Tibial nerve (tissue), 4 donors: Measurements from ENCODE around the gene HOXA9. TPM values are rescaled to one million over a fixed set of nuclear protein-coding genes. Genes with fewer than 3 reads are reported as not detected.

ENCODE experiments used
- DNase-seq, 2 donors: peaks; one replicate each; pipeline ENCODE4 v3.0.0-alpha.2; 2019; ENCODE audit warnings: low spot score in 2 of 2
- H3K27ac ChIP-seq, 4 donors: fragments of 200-600 bp; sonication (generic) in 3 of 4; one replicate each; pipeline ENCODE4 v1.5.1; 2017 to 2019; ENCODE audit warnings: mild to moderate bottlenecking in 1 of 4
- H3K27me3 ChIP-seq, 2 donors: fragments of 200-600 bp; sonication (generic) in 1 of 2; one replicate each; pipeline versions ENCODE4 v1.5.1 to v1.6.0; 2017 to 2019
- H3K36me3 ChIP-seq, 3 donors: fragments of 200-600 bp; sonication (generic); one replicate each; pipeline ENCODE4 v1.5.1; 2018 to 2019
- H3K4me1 ChIP-seq, 4 donors: fragments of 200-600 bp; sonication (generic) in 3 of 4; one replicate each; pipeline ENCODE4 v1.5.1; 2017 to 2019
- H3K4me3 ChIP-seq, 4 donors: fragments of 200-600 bp; sonication (generic) in 3 of 4; one replicate each; pipeline ENCODE4 v1.5.1; 2017 to 2019; ENCODE audit warnings: mild to moderate bottlenecking in 1 of 4, moderate library complexity in 1 of 4
- H3K9me3 ChIP-seq, 4 donors: fragments of 200-600 bp; sonication (generic) in 3 of 4; one replicate each; pipeline ENCODE4 v1.5.1; 2017 to 2019
- CTCF ChIP-seq, 5 experiments: fragments of 200-600 bp in 3 of 5; fragments of 450-650 bp in 2 of 5; sonication (generic) in 3 of 5; IDR thresholded peaks; one replicate each; pipeline ENCODE4 v1.5.1; 2016 to 2019; ENCODE audit warnings: antibody characterized with exemption in 5 of 5, mild to moderate bottlenecking in 3 of 5, moderate library complexity in 2 of 5
- EP300 ChIP-seq, 2 donors: sonication (generic); formaldehyde crosslinking; IDR thresholded peaks; one replicate each; pipeline ENCODE4 v1.6.1; 2017; ENCODE audit warnings: antibody characterized with exemption in 2 of 2, mild to moderate bottlenecking in 1 of 2
- POLR2A ChIP-seq, 2 donors: fragments of 450-650 bp; IDR thresholded peaks; one replicate each; pipeline ENCODE4 v1.6.1; 2017; ENCODE audit warnings: antibody characterized with exemption in 2 of 2, mild to moderate bottlenecking in 2 of 2, moderate library complexity in 2 of 2
- WGBS, 2 donors: methylation state at CpG; one replicate each; pipeline ENCODE4 v1.1.5; 2018; 5-methylcytosine and 5-hydroxymethylcytosine counted together
- total RNA-seq, 4 donors: library from RNA; depleted of rRNA; stranded (reverse); fragments of >200 nt; gene quantifications; one replicate each; pipeline ENCODE4 v1.1.0, GENCODE V29; 2016

HOXA9 gene
- total RNA-seq, 4 donors from 2014 or later: 10.5 to 13.8 (median 12.7) TPM

- DNase-seq: peak in 1 of 2 donors; percentile 7
- H3K9me3 ChIP-seq: no peaks in the 10 kb centered on the region
- peaks cover 0 to 91% of the 10 kb centered on the region in 2 donors for H3K27me3 ChIP-seq
- WGBS, 2 donors: 83 to 85% methylated on average over 27 of the region's 27 CpGs
- H3K4me3 ChIP-seq: no peak overlapping the region
- no peak for TF ChIP-seq POLR2A (IDR thresholded peaks at IDR 0.05)
- no peak for TF ChIP-seq EP300 (IDR thresholded peaks at IDR 0.05)
- TF ChIP-seq CTCF (IDR thresholded peaks at IDR 0.05): no peak
- no peaks in the 10 kb centered on the region for H3K36me3 ChIP-seq
- H3K27ac ChIP-seq: peak overlapping the region in 1 of 4 donors; percentile 60
- H3K4me1 ChIP-seq: peaks cover 0 to 67% (median 21%) of the 10 kb centered on the region in 4 donors
These were observed 5.8 kb downstream of the HOXA9 start for GRCh38 chr7:27159266-27160144.

- 74 to 87% methylated on average over 35 of the region's 35 CpGs for WGBS, 2 donors
- peaks cover 0 to 91% of the 10 kb centered on the region in 2 donors for H3K27me3 ChIP-seq
These were observed 6.7 kb downstream of the HOXA9 start for GRCh38 chr7:27158436-27159265.

GRCh38 chr7:27157702-27158431 is 7.5 kb downstream of the HOXA9 start:
- Histone ChIP-seq H3K27ac (peak overlapping the region in 1 of 4 donors; percentile 81), H3K9me3 (no peaks in the 10 kb centered on the region), H3K27me3 (peaks cover 0 to 91% of the 10 kb centered on the region in 2 donors), H3K4me3 (no peak overlapping the region), H3K36me3 (no peaks in the 10 kb centered on the region), H3K4me1 (peaks cover 0 to 69% (median 22%) of the 10 kb centered on the region in 4 donors)
- TF ChIP-seq CTCF (IDR thresholded peaks at IDR 0.05) (no peak), POLR2A (IDR thresholded peaks at IDR 0.05) (no peak), EP300 (IDR thresholded peaks at IDR 0.05) (no peak)
- peak in 1 of 2 donors; percentile 5 for DNase-seq
- WGBS, 2 donors: 64 to 79% methylated on average over 30 of the region's 30 CpGs

More at GRCh38 chr7:27158436-27159265, 6.7 kb downstream of the HOXA9 start:
- Histone ChIP-seq H3K36me3 (no peaks in the 10 kb centered on the region), H3K9me3 (no peaks in the 10 kb centered on the region), H3K4me1 (peaks cover 0 to 67% (median 21%) of the 10 kb centered on the region in 4 donors), H3K4me3 (no peak overlapping the region), H3K27ac (peak overlapping the region in 1 of 4 donors; percentile 22)
- DNase-seq: peak in 1 of 2 donors; percentile 11
- TF ChIP-seq POLR2A (IDR thresholded peaks at IDR 0.05): no peak
- no peak for TF ChIP-seq CTCF (IDR thresholded peaks at IDR 0.05)
- TF ChIP-seq EP300 (IDR thresholded peaks at IDR 0.05): no peak

GRCh38 chr7:27156916-27157701 is 8.2 kb downstream of the HOXA9 start:
- no peaks in the 10 kb centered on the region for H3K36me3 ChIP-seq
- H3K4me3 ChIP-seq: peak overlapping the region; percentile 52 to 71 (median 60)
- H3K4me1 ChIP-seq: peaks cover 0 to 69% (median 23%) of the 10 kb centered on the region in 4 donors
- TF ChIP-seq EP300 (IDR thresholded peaks at IDR 0.05): no peak
- no peak for TF ChIP-seq CTCF (IDR thresholded peaks at IDR 0.05)
- TF ChIP-seq POLR2A (IDR thresholded peaks at IDR 0.05): no peak
- peak overlapping the region; percentile 54 to 88 (median 82) for H3K27ac ChIP-seq
- 35 to 44% methylated on average over 24 to 28 of the region's 30 CpGs for WGBS, 2 donors
- H3K27me3 ChIP-seq: peaks cover 0 to 96% of the 10 kb centered on the region in 2 donors
- H3K9me3 ChIP-seq: no peaks in the 10 kb centered on the region
- DNase-seq: no peak
